Inflammatory macrophage treated with lipopolysaccharide for 4 hours (primary cell): ENCODE results near the gene RWDD4.
"Not testable (repeated sequence)": the region's sequence is repeated elsewhere in the genome, so short reads cannot be mapped to it uniquely, and the experiment has no call there.

ENCODE experiments used
- DNase-seq: peaks from one replicate; pipeline ENCODE4 v3.0.0-alpha.2; 2020

The RWDD4 gene

GRCh38 chr4:183635321-183635720 is 23.7 kb downstream of the RWDD4 start:
- DNase-seq = peak; percentile 27

- DNase-seq = no peak
Observed at GRCh38 chr4:183633476-183634400, 25.2 kb downstream of the RWDD4 start.

- no peak for DNase-seq
Observed at GRCh38 chr4:183632689-183633088, 26.3 kb downstream of the RWDD4 start.

- DNase-seq = no peak
Observed at GRCh38 chr4:183631577-183632198, 27.3 kb downstream of the RWDD4 start.

GRCh38 chr4:183627979-183628588 is 30.9 kb downstream of the RWDD4 start:
- no peak for DNase-seq

GRCh38 chr4:183627286-183627685 is 31.7 kb downstream of the RWDD4 start:
- DNase-seq = not testable (repeated sequence)

- no peak for DNase-seq
Observed at GRCh38 chr4:183626168-183626567, 32.8 kb downstream of the RWDD4 start.

GRCh38 chr4:183624548-183624947 is 34.4 kb downstream of the RWDD4 start:
- no peak for DNase-seq

- DNase-seq = peak; percentile 73
Observed at GRCh38 chr4:183621875-183622274, 37.1 kb downstream of the RWDD4 start.

GRCh38 chr4:183620421-183620820 is 38.6 kb downstream of the RWDD4 start:
- no peak for DNase-seq

GRCh38 chr4:183618681-183619080 is 40.3 kb downstream of the RWDD4 start:
- DNase-seq = no peak

GRCh38 chr4:183617075-183617474 is 41.9 kb downstream of the RWDD4 start:
- DNase-seq = no peak

- DNase-seq = no peak
Observed at GRCh38 chr4:183612329-183613250, 46.4 kb downstream of the RWDD4 start.

GRCh38 chr4:183611210-183611830 is 47.7 kb downstream of the RWDD4 start:
- DNase-seq = no peak

GRCh38 chr4:183610613-183611012 is 48.4 kb downstream of the RWDD4 start:
- DNase-seq = no peak

- DNase-seq = no peak
Observed at GRCh38 chr4:183610033-183610432, 49.0 kb downstream of the RWDD4 start.

- no peak for DNase-seq
Observed at GRCh38 chr4:183609151-183609550, 49.8 kb downstream of the RWDD4 start.

GRCh38 chr4:183607894-183608293 is 51.1 kb downstream of the RWDD4 start:
- no peak for DNase-seq

GRCh38 chr4:183602557-183603027 is 56.4 kb downstream of the RWDD4 start:
- no peak for DNase-seq

- no peak for DNase-seq
Observed at GRCh38 chr4:183601381-183601780, 57.6 kb downstream of the RWDD4 start.

GRCh38 chr4:183600189-183600685 is 58.7 kb downstream of the RWDD4 start:
- no peak for DNase-seq

GRCh38 chr4:183599690-183600089 is 59.3 kb downstream of the RWDD4 start:
- DNase-seq = no peak
